Stimulated activated CD4-positive, alpha-beta T cell treated with anti-CD3 and anti-CD28 coated beads, TNF-alpha, amount 100 ng/mL, for 4 hours (primary cell): ENCODE results near the gene SDR39U1.
A peak's percentile ranks its signal among the peaks of the same experiment; 100 is the strongest.

ENCODE experiments used
- DNase-seq, 3 experiments: peaks; one replicate each; pipeline ENCODE4 v3.0.0-alpha.2; 2020; ENCODE audit warnings: low read depth in 3 of 3

The SDR39U1 gene

GRCh38 chr14:24430143-24430681, 12.4 kb downstream of the SDR39U1 start:
- DNase-seq = no peak

DNA sequence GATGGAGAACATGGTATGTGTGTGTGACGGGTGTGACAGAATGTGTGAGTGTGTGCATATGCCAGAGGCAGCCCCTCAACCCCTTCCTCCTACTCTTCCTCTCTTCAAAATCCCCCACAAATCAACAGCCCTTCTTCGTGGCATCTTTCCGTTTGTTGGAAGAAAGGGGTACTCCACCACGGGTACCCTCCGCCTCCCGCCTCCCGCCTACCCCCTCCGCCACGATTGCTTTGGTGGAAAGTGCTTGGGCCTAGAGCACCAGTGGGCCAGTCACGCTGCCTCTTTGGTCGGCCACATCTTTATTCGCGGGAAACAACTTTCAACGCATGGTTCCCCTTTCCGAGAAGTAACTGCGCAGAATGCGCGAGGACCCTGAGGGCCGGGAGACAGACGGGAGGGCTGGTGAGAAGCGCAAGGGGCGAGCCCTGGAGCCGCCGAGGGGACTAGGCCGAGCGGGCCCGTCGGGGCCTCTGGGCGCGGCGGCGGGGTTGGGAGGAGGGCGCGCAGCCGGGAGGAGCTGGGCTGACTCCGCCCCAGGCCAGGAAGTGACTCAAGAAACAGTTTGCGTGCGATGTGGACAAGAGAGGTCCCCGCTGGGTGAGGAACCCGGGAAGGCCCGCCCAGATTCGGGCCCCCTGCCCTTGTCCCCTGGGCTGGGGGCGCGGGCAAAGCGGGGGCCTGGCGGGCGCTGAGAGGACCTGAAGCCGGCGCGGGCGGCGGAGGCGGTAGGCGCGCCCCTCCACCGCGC, 13.0 kb downstream of the SDR39U1 start, which contains the start of the genes CBLN3 and KHNYN:
Gene CBLN3, minus strand, starts transcription at position 274 of the 748 bp plus-strand sequence. CDS start 614 bp downstream, outside the sequence.
Gene KHNYN, plus strand, starts transcription at position 560 of the 748 bp plus-strand sequence. CDS start 777 bp downstream, outside the sequence.
- peak; percentile 73 to 77 (median 73) for DNase-seq

DNA sequence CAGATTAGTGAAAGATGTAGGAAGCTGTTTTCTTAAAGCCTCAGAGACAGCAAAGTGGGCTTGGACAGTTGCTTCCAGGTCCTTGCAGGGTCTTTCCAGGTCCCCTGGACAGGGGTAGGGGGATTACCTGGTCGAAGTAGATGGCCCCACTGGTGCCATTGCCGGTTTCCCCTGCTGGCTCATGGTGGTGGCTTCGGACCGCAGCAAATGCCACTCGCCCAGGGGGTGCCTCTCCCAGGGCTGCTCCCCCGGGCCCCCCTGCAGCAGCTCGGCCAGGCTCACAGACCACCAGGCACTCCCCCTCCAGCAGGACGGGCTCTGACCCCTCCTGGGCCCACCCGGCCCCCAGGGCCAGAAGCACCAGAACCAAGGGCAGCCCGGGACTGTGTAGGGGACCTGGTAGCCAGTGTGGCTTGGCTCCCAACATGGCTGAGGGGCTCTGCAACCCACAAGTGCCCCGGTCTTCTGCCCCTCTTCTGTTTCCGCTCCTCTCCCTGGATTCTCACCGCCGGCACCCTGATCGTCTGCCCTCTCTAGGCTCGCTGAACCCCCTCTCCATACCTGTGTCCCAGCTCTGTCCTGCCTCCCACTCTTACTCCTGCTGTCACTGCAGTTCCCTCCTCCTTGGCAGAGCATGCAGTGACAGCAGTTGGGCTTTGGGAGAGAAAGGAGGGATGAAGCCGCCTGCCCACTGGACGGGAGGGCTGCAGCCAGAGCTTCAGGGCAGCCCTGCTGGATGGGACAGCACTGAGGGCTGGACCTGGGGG, 13.8 kb downstream of the SDR39U1 start:
- DNase-seq = no peak

GRCh38 chr14:24427537-24428508, 14.8 kb downstream of the SDR39U1 start:
- no peak for DNase-seq

GRCh38 chr14:24426912-24427536, 15.6 kb downstream of the SDR39U1 start:
- DNase-seq = no peak

GRCh38 chr14:24426150-24426911, 16.2 kb downstream of the SDR39U1 start:
- DNase-seq = no peak

GRCh38 chr14:24425704-24426103, 16.9 kb downstream of the SDR39U1 start:
- no peak for DNase-seq

DNA sequence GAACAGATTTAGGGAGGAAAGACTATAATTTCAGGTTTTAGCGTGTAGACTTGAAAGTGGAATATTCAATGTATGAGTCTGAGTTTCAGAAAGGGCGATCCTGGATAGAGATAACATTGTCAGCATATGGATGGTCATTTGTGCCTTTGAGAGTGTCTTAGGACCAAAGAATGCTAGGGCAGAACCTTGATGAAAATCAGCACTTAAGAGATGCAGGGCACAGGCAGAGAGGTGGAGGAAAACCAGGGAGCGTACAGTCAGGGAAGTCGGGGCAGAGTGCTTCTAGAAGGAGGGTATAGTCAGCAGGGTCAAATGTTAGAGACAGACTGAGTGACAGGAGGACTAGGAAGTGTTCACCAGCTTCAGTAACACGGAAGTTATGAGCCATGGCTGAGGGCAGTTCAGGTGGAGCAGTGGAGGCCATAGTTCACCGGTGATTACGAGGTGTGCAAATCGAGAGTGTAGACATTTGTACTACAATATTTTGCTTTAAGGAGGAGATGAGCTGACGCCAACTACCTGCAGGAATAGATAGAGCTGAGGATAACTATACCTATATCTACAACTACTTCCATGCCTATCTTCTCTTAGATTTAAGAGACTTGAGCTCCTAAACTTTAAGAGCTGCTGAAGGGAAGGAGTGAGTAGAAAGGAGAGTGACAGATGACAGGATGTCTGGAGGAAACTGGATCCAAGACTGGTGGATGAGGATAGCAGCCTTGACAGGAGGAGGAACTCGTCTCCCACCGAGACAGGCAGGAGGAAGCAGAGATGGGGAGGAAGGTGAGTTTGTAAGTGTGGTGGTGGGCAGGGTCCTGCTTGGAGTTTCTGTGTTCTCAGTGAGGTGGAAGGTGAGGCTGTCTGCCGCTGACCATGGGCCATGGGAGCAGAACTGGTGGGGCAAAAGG, 19.6 kb downstream of the SDR39U1 start:
- no peak for DNase-seq

GRCh38 chr14:24422261-24422660, 20.3 kb downstream of the SDR39U1 start:
- no peak for DNase-seq

DNA sequence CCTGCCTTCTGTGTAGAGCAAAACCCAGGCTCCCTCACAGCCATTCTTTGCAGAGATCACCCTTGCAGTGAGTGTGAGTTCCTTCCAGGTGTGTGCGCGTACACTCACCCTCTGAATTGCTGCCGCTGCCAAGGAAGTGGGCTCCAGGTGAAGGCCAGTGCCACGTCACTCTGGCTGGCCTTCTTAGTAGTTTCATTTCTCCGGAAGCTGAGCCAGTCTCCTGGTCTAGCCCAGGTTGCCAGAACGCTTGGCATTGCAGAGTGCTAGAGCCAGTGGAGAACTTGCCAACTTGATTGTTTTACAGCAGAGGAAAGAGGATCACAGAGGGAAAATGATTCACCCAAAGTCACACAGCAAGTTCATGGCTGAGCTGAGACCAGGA, 24.1 kb downstream of the SDR39U1 start:
- DNase-seq = no peak

- DNase-seq = no peak
These were observed 24.6 kb downstream of the SDR39U1 start for GRCh38 chr14:24417832-24418491.

DNA sequence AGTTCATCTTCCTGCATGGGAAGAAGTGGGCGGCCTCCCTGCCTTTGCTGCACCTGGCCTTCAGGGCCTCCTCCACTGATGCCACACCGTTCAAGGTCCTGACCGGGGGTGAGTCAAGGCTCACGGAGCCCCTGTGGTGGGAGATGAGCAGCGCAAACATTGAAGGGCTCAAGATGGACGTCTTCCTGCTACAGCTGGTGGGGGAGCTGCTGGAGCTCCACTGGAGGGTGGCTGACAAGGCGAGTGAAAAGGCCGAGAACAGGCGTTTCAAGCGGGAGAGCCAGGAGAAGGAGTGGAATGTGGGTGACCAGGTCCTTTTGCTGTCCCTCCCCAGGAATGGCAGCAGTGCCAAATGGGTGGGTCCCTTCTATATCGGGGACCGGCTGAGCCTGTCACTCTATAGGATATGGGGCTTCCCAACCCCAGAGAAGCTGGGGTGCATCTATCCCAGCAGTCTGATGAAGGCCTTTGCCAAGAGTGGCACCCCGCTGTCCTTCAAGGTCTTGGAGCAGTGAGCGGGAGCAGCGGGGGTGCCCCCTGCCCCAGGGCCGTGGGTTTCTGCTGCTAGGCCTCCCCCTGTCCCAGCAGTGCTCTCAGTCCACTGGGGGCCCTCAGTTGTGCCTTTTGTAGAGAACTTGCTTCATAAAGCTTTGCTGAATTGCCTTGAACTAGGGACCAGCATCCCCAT, 25.5 kb downstream of the SDR39U1 start:
- DNase-seq = no peak

- DNase-seq = no peak
These were observed 26.2 kb downstream of the SDR39U1 start for GRCh38 chr14:24416254-24416931.

GRCh38 chr14:24415421-24416253, 26.9 kb downstream of the SDR39U1 start:
- DNase-seq = no peak

GRCh38 chr14:24414732-24415420, 27.7 kb downstream of the SDR39U1 start:
- DNase-seq = no peak

DNA sequence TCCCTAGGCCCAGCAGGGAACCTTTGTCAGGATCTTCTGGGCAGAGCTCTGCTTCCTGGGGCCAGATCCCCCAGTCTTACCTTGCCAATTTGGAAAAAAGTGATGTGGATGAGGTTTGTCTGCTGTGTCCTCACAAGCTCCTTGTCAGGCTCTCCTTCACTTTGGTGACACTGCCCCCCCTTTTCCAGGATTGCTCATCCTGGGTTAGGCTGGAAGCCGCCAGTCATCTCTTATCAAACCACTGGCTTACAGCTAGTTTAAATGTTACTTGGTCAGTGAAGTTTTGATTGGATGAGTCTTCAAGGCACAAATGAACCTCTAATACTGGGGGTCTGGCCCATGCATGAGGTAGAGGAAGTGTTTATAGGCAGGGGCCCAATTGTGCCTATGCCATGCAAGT, 28.5 kb downstream of the SDR39U1 start:
- DNase-seq = no peak
